ENCODE measurements around the gene TNXB. TPM values are rescaled to one million over a fixed set of nuclear protein-coding genes. Genes with fewer than 3 reads are reported as not detected.
"Not testable (repeated sequence)": the region's sequence is repeated elsewhere in the genome, so short reads cannot be mapped to it uniquely, and the experiment has no call there.

TNXB gene
- total RNA-seq, 1 donor from 2014 or later, result 0.16 TPM

- peak; percentile 91 for DNase-seq (ENCODE audit: low read depth)
Observed at GRCh38 chr6:32113386-32114352, 4.5 kb upstream of the TNXB start.

- no peak for DNase-seq (ENCODE audit: low read depth)
Observed at GRCh38 chr6:32112431-32112980, 3.4 kb upstream of the TNXB start.

GRCh38 chr6:32111424-32112066 lies 2.4 kb upstream of the TNXB start:
- DNase-seq (ENCODE audit: low read depth), result no peak

- no peak for DNase-seq (ENCODE audit: low read depth)
Observed at GRCh38 chr6:32110632-32111031, 1.5 kb upstream of the TNXB start.

GRCh38 chr6:32109765-32110160 lies 625 bp upstream of the TNXB start:
- DNase-seq (ENCODE audit: low read depth), result no peak

- no peak for DNase-seq (ENCODE audit: low read depth)
Observed at GRCh38 chr6:32108727-32109113, 418 bp downstream of the TNXB start.

GRCh38 chr6:32108094-32108627 lies 977 bp downstream of the TNXB start:
- peak; percentile 45 for DNase-seq (ENCODE audit: low read depth)

GRCh38 chr6:32107406-32107805 lies 1.7 kb downstream of the TNXB start:
- DNase-seq (ENCODE audit: low read depth), result peak; percentile 31

GRCh38 chr6:32105433-32105832 lies 3.7 kb downstream of the TNXB start:
- peak; percentile 56 for DNase-seq (ENCODE audit: low read depth)

- DNase-seq (ENCODE audit: low read depth), result no peak
Observed at GRCh38 chr6:32102255-32102654, 6.9 kb downstream of the TNXB start.

GRCh38 chr6:32100251-32100650 lies 8.9 kb downstream of the TNXB start:
- not testable (repeated sequence) for DNase-seq (ENCODE audit: low read depth)

- DNase-seq (ENCODE audit: low read depth), result no peak
Observed at GRCh38 chr6:32097364-32097763, 11.8 kb downstream of the TNXB start.

GRCh38 chr6:32096394-32097258 lies 12.5 kb downstream of the TNXB start:
- DNase-seq (ENCODE audit: low read depth), result no peak

- no peak for DNase-seq (ENCODE audit: low read depth)
Observed at GRCh38 chr6:32096087-32096393, 13.1 kb downstream of the TNXB start.

- no peak for DNase-seq (ENCODE audit: low read depth)
Observed at GRCh38 chr6:32095338-32096086, 13.6 kb downstream of the TNXB start.

GRCh38 chr6:32092760-32093497 lies 16.2 kb downstream of the TNXB start:
- DNase-seq (ENCODE audit: low read depth), result no peak

- DNase-seq (ENCODE audit: low read depth), result no peak
Observed at GRCh38 chr6:32089082-32089828, 19.9 kb downstream of the TNXB start.

- no peak for DNase-seq (ENCODE audit: low read depth)
Observed at GRCh38 chr6:32088487-32089049, 20.6 kb downstream of the TNXB start.
